MM.1S (cell line): Measurements from ENCODE around the gene PEAK1.

ENCODE experiments used
- DNase-seq: peaks from one replicate; pipeline ENCODE4 v3.0.0-alpha.2; 2015
- H2AFZ ChIP-seq: fragments of 300-600 bp; sonication (generic); 2 replicates; pipeline ENCODE4 v1.6.0; 2016; ENCODE audit warnings: antibody characterized with exemption, low read length
- H3F3A ChIP-seq: fragments of 300-600 bp; sonication (generic); 2 replicates; pipeline ENCODE4 v1.6.1; 2016; ENCODE audit warnings: mild to moderate bottlenecking, antibody characterized with exemption, low read length, moderate library complexity, mixed read lengths; ENCODE audit not compliant: insufficient read depth
- H3K27ac ChIP-seq: fragments of 300-600 bp; sonication (generic); 2 replicates; pipeline ENCODE4 v1.5.1; 2016; ENCODE audit warnings: mild to moderate bottlenecking, low read length
- H3K27me3 ChIP-seq: fragments of 300-600 bp; sonication (generic); replicated peaks from 2 replicates; pipeline ENCODE4 v1.6.0; 2016; ENCODE audit warnings: low read length; ENCODE audit not compliant: insufficient read depth
- H3K36me3 ChIP-seq: fragments of 300-600 bp; sonication (generic); replicated peaks from 2 replicates; pipeline ENCODE4 v1.6.1; 2016; ENCODE audit warnings: mild to moderate bottlenecking, low read length, mixed read lengths; ENCODE audit not compliant: insufficient read depth
- H3K4me1 ChIP-seq: fragments of 300-600 bp; sonication (generic); 2 replicates; pipeline ENCODE4 v1.6.1; 2016; ENCODE audit warnings: low read length, mixed read lengths
- H3K4me2 ChIP-seq: fragments of 300-600 bp; sonication (generic); 2 replicates; pipeline ENCODE4 v1.6.0; 2016; ENCODE audit warnings: low read depth, low read length
- H3K4me3 ChIP-seq: fragments of 300-600 bp; sonication (generic); 2 replicates; pipeline ENCODE4 v1.5.1; 2016; ENCODE audit warnings: low read length, mixed read lengths
- H3K79me2 ChIP-seq: fragments of 300-600 bp; sonication (generic); 2 replicates; pipeline ENCODE4 v1.6.1; 2016; ENCODE audit warnings: mixed run types, low read length, mixed read lengths
- H3K9ac ChIP-seq: fragments of 300-600 bp; sonication (generic); 2 replicates; pipeline ENCODE4 v1.6.1; 2016; ENCODE audit warnings: low read length, mixed read lengths
- H3K9me2 ChIP-seq: fragments of 300-600 bp; sonication (generic); replicated peaks from 2 replicates; pipeline ENCODE4 v1.6.1; 2016; ENCODE audit warnings: mild to moderate bottlenecking, low read length, mixed read lengths; ENCODE audit not compliant: insufficient read depth
- H3K9me3 ChIP-seq: fragments of 300-600 bp; sonication (generic); replicated peaks from 2 replicates; pipeline ENCODE4 v1.6.1; 2016; ENCODE audit warnings: mild to moderate bottlenecking, low read length, mixed read lengths; ENCODE audit not compliant: insufficient read depth
- H4K20me1 ChIP-seq: fragments of 300-600 bp; sonication (generic); 2 replicates; pipeline ENCODE4 v1.6.1; 2016; ENCODE audit warnings: mild to moderate bottlenecking, low read length, moderate library complexity, mixed read lengths; ENCODE audit not compliant: insufficient read depth
- EZH2 ChIP-seq: fragments of 300-600 bp; sonication (generic); optimal IDR thresholded peaks from 2 replicates; pipeline ENCODE3; 2017; ENCODE audit warnings: low read depth, mild to moderate bottlenecking, antibody characterized with exemption, low read length, mixed read lengths
- EZH2phosphoT487 ChIP-seq: fragments of 300-600 bp; sonication (generic); IDR thresholded peaks from 2 replicates; pipeline ENCODE4 v1.6.1; 2018; ENCODE audit warnings: antibody characterized with exemption, low read length
- TF ChIP-seq, protein P1 (sequence below): fragments of 300-600 bp; sonication (generic); IDR thresholded peaks from 2 replicates; pipeline ENCODE4 v1.5.1; 2016; ENCODE audit warnings: antibody characterized with exemption, low read length, mixed read lengths

Gene PEAK1

DNA sequence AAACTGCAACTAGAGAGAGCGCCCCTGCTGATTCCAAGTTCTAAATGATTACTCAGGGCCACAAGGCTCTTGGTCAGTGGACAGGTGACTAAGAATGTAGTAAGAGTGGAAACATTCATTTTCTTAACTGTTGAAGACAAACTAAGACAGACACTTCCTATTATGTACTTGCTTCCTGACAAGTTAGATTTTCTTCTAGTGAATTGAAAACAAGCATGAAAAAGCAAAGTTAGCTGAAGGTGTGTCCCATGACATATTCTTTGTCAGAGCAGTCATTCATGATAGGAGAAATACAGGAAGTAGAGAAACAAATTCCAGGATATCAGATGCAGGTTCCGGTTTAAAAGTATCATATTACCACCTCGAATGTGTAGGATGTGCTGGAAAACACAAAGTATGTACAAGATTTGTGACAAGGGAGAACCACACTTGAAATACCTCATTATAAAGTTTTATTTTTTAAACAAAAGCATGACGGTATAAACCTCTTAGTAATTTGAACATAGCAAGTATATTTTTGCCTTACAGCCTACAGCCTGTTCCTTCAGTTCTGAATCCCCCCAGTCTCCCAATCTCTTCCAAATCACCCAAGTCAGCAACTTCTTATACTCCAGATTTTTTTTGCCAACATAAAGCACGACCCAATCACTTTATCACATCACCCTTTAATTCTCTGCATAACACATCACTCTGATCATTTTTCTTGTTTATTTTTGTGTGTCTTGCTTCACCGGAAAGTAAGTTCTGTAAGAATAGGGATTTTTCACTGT is 355.2 kb downstream of the PEAK1 start:
- Histone ChIP-seq H3K9me3 (no peaks in the 10 kb centered on the region), H3K4me1 (peaks cover 37% of the 10 kb centered on the region), H3K79me2 (peaks cover 83% of the 10 kb centered on the region), H3K4me3 (no peak overlapping the region), H3K4me2 (no peak overlapping the region), H3K9ac (no peak overlapping the region), H3K36me3 (no peaks in the 10 kb centered on the region), H2AFZ (no peak overlapping the region), H3K9me2 (no peaks in the 10 kb centered on the region), H3K27me3 (no peaks in the 10 kb centered on the region), H4K20me1 (no peaks in the 10 kb centered on the region), H3K27ac (no peak overlapping the region), H3F3A (peaks cover 18% of the 10 kb centered on the region)
- no peak for DNase-seq
- TF ChIP-seq, protein P1, sequence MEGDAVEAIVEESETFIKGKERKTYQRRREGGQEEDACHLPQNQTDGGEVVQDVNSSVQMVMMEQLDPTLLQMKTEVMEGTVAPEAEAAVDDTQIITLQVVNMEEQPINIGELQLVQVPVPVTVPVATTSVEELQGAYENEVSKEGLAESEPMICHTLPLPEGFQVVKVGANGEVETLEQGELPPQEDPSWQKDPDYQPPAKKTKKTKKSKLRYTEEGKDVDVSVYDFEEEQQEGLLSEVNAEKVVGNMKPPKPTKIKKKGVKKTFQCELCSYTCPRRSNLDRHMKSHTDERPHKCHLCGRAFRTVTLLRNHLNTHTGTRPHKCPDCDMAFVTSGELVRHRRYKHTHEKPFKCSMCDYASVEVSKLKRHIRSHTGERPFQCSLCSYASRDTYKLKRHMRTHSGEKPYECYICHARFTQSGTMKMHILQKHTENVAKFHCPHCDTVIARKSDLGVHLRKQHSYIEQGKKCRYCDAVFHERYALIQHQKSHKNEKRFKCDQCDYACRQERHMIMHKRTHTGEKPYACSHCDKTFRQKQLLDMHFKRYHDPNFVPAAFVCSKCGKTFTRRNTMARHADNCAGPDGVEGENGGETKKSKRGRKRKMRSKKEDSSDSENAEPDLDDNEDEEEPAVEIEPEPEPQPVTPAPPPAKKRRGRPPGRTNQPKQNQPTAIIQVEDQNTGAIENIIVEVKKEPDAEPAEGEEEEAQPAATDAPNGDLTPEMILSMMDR: no peak
- TF ChIP-seq EZH2phosphoT487: no peak
- no peak for TF ChIP-seq EZH2

DNA sequence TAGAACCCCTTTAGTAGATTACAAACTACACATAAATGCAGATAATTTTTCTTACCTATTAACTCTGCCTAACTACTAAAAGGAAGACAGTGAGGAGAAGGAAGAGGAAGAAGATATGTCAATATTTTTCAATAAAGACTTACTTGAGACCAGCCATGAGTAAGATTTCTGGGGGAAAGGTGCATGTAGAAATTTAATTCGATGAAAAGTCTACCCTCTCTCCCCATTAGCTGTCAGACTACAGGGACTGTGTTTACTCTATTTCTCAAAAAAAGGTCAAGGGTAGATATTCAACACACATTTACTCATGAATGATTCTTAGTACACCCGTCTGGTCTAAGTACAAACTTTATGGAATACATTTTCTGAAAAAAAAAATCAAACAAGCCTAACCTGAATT is 355.8 kb downstream of the PEAK1 start:
- Histone ChIP-seq H3K4me3 (no peak overlapping the region), H3K27ac (no peak overlapping the region), H3K36me3 (no peaks in the 10 kb centered on the region), H3K4me2 (no peak overlapping the region), H3K79me2 (peaks cover 81% of the 10 kb centered on the region), H3K9me2 (no peaks in the 10 kb centered on the region), H3K27me3 (no peaks in the 10 kb centered on the region), H3K4me1 (peaks cover 34% of the 10 kb centered on the region), H3K9ac (no peak overlapping the region), H4K20me1 (no peaks in the 10 kb centered on the region), H3F3A (peaks cover 22% of the 10 kb centered on the region), H3K9me3 (no peaks in the 10 kb centered on the region), H2AFZ (no peak overlapping the region)
- TF ChIP-seq, protein P1: no peak
- no peak for TF ChIP-seq EZH2
- TF ChIP-seq EZH2phosphoT487: no peak
- DNase-seq: no peak

GRCh38 chr15:77063249-77063648 is 356.7 kb downstream of the PEAK1 start:
- no peaks in the 10 kb centered on the region for H3K9me3 ChIP-seq
- peaks cover 22% of the 10 kb centered on the region for H3F3A ChIP-seq
- TF ChIP-seq, protein P1: no peak
- no peak for TF ChIP-seq EZH2phosphoT487
- TF ChIP-seq EZH2: no peak
- peaks cover 78% of the 10 kb centered on the region for H3K79me2 ChIP-seq
- H3K4me1 ChIP-seq: peaks cover 34% of the 10 kb centered on the region
- H3K9me2 ChIP-seq: no peaks in the 10 kb centered on the region
- no peak overlapping the region for H3K27ac ChIP-seq
- H4K20me1 ChIP-seq: no peaks in the 10 kb centered on the region
- DNase-seq: no peak
- no peak overlapping the region for H3K9ac ChIP-seq
- H3K27me3 ChIP-seq: no peaks in the 10 kb centered on the region
- no peak overlapping the region for H2AFZ ChIP-seq
- H3K4me2 ChIP-seq: no peak overlapping the region
- H3K36me3 ChIP-seq: no peaks in the 10 kb centered on the region
- no peak overlapping the region for H3K4me3 ChIP-seq
